Stimulated activated CD8-positive, alpha-beta memory T cell treated with anti-CD3 and anti-CD28 coated beads, Interleukin-2, amount 100 ng/mL, for 1 hour (primary cell): Measurements from ENCODE around the gene IGF2BP2.
"Not testable (repeated sequence)": the region's sequence is repeated elsewhere in the genome, so short reads cannot be mapped to it uniquely, and the experiment has no call there.

Source experiments
- DNase-seq, 2 donors: peaks; one replicate each; pipeline ENCODE4 v3.0.0-alpha.2; 2020; ENCODE audit warnings: low read depth in 2 of 2

IGF2BP2 gene

DNA sequence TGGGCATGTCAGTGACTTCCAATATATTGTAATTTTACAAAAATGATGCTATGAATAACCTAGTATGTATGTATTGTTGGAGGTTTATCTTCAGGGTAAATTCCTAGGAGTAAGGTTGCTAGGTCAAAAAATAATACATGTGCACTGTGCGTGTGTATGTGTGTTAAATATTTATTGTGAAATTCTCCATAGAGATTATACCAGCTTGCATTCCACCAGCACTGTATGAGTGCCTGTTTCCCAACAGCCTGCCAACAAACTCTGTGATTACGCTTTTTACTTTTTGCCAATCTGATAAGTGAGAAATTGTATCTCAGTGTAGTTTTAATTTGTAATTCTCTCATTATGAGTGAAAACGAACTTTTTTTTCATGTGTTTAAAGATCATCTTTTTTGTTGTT lies 12.6 kb upstream of the IGF2BP2 start:
- no peak for DNase-seq

DNA sequence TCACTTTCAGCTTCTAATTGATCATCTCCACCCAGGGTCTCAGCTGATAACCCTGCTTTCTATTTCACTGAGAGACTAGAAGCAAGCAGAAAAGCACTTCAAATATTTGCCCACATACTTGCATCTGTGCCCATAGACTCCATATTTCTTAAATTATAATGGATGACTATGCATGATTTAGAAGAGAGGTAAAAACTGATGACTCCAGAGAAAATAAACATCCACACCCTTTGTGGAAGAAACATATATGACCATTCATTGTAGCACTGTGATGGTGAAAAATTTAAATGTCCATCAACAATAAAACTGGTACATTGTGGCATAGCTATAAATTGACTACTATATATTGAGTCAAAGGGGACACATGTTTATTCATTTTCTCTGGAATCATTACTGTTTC lies 7.1 kb upstream of the IGF2BP2 start:
- DNase-seq = no peak

DNA sequence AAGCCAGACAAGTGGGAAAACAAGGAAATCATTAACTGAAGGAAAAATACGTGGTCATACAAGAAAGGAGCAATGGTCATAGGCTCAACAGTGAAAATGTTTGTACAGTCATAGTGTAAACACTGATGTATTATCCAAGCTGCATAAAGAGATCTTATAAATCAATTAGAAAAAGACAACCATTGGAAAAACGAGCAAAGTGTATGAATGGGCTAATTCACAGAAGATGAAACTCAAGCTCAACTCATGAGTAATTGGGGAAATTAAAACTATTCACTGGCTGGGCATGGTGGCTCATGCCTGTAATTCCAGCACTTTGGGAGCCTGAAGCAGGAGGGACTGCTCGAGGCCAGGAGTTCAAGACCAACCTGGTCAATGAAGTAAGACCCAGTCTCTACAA lies 6.4 kb upstream of the IGF2BP2 start:
- DNase-seq = no peak

DNA sequence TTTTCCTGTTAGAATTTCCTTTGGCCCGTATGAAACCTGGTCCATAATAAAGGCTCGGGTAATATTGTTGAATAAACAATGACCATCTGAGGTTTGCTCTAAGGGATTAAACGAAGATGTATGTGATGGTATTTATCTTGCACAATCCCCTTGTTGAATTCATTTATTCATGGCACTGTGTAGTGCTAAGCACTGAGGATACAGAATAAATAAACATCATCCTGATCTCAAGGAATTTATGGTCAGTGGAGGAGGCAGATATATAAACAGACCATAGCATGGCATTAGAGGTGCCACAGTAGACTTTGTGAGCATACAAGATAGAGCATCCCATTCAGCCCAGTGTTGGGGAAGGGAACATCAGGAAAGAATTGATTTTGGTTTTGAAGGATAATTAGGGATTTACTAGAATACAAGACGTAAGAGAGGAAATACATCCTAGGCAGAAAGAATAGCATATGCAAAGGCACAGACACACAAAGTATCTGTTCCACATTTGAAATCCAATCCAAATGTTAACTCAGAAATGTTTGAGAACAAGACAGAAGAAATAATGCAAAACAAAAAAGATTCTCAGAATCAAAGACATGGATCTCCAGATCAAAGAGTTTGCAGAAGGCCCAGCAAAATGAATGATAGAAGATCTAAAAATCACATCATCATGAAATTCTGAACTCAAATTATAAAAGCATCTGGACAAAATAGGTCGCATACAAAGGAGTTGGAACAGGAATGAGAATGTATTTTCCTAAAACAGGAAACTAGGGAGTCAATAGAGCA lies 5.4 kb upstream of the IGF2BP2 start:
- DNase-seq = no peak

DNA sequence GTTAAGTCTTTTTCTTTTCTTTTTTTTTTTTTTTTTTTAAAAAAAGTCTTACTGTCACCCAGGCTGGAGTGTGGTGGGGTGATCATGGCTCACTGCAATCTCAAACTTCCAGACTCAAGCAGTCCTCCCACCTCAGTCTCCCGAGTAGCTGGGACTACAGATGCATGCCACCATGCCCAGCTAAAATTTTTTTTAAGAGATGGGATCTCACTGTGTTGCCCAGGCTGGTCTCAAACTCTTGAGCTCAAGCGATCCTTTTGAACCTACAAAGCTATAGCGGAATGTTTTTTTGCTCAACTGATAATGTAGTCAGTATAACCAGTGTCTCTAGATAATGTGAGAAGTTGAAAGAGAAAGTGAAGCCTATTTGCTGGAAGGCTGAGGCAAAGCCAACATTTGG lies 3.9 kb upstream of the IGF2BP2 start:
- no peak for DNase-seq

DNA sequence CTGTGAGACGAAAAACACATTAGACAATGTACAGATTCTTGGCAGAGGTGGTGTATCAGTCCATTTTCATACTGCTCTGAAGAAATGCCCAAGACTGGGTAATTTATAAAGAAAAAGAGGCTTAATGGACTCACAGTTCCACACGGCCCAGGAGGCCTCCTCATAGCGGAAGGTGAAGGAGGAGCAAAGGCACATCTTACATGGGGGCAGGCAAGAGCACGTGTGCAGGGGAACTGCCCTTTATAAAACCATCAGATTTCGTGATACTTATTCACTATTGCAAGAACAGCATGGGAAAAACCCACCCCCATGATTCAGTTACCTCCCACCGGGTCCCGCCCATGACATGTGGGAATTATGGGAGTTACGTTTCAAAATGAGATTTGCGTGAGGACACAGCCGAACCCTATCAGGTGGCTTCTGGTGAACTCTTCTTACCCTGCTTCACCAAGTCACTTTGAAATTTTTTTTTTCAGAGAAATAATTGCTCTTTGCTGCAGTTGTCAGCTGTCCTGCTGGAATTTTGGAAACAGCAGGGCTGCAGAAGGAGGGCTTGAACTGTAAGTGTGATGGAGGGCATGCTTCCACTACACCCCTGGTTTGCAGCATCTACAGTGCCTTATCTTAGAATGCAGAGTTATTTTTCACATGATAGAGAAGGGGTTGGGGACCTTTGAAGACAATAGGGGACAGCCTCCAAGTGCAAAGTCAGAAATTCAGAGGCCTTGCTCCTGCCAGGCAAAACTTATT lies 2.9 kb upstream of the IGF2BP2 start:
- DNase-seq = no peak

DNA sequence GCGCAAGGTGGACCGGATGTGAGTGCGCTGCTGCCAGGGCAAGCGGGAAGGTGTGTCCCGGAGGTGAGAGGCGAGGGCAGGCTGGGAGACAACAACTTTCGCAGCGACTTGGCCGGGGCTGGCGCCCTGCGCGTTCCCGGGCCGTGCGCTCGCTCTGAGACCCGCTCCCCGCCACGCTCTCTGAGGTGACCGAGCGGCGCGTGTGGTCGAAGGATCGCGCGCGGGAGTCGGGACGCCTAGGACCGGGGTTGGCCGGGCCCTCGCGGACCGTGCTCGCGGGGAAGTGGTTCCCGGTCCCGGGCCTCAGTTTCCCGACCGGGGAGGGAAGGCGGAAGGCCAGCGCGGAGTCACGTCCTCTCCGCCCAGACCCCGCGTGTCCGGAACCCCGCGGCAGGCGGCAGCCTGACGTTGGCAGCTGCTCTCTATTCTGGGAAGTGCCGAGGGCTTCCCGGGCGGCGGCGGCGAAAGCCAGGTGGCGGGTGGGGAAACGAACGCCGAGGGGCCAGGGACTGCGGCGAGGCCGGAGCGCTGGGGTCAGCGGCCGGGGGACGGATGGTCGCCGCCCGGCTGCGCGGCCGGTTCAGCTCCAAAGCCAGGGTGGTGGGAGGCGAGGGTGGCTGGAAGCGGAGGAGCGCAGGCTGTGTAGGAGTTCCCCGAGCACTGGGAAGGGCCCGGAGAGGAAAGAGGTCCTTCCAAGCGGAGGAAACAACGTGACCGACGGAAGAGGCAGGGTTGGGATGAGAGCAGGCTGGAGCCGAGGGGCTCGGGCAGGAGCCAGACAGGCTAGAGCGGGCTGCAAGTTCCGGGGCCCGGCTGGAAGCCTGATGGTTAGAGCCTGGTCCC lies 1.0 kb upstream of the IGF2BP2 start:
- no peak for DNase-seq

DNA sequence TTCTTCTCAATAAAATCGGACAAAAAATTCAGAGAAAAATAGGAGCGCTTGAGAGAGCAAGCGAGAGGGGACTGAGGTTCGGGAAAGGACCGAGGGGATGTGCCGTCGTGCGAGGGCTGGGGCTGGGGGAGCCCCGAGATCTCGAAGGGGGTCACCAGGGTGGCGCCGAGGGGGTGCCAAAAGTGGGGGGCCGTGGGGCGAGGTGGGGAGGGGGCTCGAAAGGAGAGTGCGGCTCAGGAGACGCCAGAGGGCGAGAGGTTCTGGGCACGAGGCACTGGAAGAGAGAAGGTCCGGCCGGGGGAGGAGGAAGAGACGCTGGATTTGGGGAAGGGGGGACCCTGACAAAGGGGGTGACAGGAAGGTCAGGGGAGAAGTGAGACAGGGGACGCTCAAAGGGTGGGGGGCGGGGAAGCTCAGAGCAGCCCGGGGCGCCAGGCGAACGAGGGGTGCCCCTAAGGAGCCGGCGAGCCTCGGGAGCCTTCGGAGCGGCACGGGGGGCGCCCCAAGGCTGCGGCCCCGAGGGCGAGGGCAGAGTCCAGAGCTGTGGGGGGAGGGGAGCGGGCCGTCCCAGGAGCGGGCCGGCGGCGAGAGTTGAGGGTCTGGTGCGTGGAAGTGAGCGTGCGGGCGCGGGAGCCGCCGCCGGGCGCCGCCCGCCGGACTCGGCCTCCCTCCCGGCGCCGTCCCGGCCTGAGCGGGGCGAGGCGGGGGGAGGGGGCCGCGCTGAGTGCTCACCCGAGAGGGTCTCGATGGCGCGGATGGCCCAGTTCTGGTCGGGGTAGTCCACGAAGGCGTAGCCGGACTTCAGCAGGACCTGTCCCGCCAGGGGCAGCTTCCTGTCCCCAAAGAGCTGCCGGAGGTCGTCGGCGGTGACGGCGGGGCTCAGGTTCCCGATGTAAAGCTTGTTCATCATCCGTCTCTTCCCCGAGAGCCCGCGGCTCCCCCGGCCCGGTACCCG lies 514 bp downstream of the IGF2BP2 start:
- no peak for DNase-seq

DNA sequence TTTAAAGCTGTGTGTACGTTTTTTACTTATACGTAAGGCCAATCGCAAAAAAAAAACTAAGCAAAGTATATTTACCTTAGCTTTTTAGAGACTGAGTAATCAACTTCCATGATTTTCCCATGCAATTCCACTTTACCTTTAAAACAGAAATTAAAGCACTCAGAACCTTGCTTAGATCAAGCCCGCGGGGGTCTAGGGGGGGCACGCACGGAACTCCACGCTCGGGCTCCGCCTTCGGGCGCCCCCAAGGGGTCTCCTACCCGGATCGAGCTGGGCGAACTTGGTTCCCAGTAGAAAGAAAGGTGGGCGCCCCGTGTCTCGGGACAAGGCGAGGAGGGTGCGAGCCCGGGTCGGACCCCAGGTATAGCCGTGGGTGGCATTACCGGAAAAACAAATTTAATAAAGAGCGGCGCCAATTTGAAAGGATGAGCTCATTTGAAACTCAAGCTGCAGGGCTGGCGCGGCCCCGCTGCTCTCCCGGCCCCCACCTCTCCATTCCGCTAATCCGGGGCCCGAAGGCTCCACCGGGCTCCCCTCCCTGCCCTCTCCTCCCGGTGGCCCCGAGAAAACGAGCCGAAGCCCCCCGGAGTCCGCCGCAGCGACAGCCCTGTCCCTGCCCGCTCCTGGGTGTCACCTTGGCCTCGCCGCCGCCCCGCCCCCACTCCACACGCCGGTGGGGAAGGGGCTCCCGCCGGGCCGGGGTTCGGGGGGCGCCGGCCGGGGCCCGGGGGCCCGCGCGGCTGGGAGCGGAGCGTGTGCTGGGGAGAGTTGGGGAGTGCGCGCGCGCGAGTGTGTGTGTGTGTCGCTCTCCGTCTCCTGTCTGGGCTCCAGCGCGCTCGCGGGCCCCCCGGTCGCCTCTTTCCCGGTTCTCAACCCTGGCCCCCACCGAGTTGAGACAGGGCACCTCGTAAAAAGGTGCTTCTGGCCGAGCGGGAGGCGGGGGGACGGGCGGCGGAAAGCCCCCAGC lies 1.5 kb downstream of the IGF2BP2 start:
- DNase-seq = no peak

DNA sequence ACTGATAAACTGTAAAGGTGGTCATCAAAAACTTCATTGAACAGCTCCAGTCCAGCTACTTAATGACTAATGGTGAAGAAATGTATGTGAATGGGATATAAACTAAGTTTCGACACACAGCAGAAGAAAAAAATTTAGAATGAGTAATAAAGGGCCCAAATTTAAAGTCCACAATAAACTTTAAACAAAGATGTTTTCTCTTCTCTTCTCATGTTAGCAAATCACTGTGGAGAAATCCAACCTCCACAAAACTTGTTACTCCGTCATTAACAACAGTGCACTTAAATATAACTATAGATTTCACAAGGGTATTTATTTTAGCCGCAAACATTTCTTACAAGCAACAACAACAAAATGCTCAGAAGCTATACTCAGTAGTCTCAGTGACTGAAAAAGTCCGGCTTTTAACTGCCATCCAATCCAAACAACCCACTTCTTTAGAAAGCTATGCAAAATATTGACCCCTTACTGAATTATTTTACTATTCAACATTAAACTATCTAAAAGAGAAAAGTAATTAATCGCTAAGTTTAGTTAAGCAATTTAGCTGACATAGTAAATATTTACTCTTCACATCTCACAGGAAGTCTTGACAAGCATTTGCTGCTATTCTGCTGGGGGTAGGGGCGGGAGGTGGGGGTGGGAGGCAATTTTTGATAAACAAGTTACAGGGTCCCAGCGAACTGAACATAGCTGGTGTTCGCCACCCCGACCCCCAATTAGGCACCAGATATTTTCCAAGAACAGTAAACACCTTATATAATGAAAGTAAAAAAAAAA lies 2.4 kb downstream of the IGF2BP2 start:
- DNase-seq = no peak

DNA sequence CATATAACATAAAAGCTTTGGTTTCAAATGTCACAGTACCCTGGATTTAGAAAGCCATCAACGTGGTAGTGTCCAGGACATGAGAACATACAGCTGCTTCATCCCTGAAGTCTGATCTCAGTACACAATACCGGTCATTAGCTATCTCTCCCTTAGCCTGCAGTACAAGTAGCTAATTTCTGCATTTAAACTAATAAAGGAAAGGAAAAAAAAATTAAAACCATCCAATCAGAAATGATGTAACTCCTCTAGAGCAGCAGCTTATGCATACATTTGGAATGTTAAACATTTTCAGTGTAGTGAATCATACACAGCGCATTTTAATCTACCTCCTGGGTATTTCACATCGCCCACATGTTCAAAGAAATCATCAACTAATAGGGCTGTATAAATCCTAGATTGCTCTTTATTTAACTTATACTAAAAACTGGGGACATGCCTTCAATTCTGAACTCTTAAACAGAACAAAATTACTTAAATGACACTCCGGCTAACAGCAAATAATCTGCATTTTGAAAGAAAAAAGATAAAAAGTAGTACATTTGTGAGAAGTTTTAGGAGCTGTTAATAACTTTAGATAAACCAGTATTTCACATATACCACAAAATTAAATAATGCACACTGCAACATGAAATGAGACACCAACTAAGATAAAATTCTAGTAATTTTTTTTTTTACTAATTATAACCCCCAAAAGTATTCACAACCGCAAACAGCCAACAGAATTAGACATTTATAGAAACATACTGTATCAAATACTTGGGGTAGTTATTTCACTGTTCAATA lies 3.7 kb downstream of the IGF2BP2 start:
- no peak for DNase-seq

DNA sequence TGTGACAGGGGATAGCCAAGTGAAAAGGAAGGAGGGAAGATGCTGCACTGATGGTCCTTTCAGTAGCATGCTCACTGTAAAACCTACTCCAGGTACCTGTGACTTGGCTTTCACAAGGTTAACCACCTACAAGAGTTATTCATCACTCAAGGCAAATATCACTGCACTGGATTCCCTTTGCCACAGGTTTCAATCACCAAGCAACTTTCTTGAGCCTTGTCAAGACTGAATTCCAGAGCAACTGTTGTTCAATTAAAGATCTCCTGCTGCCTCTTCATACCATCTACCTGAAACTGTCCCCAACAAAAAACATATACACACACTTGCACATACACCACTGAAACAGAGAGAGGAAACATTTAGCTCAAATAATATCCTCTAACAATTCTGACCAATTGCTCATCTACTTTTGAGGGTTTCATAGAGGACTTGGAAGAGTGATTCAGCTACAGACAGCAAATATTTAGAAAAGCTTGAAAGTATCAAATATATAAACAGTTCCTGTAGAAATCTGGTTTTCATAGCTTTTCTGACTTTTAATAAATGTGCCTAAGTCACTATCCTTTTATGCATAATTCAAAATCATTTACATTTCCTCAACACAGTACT lies 6.5 kb downstream of the IGF2BP2 start:
- no peak for DNase-seq

DNA sequence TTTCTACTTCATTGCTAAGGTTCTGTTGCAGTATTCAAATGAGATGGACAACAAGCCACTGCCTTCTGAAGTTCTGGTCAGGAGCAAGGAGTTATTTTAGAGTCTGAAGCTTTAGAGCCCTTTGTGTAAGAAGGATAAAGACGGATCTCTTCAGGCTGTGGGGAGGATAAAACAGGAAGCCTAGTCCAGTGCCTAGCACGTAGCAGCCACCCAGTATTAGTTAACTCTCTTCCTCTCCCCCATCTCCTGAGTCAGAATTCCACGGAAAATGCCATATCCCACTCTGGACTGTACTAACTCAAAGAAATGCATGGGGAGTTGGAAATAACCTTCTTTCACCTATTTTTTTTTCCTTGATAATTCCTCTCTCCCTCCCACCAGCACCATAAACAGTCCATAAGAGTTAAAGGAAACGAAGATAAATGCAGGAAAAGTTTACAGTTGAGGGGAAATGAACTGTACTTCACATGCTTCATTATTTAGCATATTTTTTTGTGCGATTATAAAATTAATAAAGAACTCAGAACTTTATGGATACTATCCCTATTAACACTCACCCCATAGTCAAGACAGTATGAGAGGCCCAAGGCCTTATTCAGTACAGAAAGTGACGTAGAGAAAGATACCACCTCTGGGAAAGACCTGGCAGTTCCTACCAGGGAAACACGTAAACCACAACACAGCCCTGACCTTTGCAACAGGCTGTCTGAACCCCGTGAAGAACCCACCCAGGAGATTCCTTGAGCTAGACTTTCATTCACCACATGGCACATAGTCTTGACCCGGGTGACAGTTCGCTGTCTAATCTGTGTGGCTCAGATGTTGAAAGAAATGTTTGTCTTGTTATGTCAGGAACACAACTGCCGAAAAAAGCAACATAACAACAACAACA lies 9.2 kb downstream of the IGF2BP2 start:
- DNase-seq = no peak

DNA sequence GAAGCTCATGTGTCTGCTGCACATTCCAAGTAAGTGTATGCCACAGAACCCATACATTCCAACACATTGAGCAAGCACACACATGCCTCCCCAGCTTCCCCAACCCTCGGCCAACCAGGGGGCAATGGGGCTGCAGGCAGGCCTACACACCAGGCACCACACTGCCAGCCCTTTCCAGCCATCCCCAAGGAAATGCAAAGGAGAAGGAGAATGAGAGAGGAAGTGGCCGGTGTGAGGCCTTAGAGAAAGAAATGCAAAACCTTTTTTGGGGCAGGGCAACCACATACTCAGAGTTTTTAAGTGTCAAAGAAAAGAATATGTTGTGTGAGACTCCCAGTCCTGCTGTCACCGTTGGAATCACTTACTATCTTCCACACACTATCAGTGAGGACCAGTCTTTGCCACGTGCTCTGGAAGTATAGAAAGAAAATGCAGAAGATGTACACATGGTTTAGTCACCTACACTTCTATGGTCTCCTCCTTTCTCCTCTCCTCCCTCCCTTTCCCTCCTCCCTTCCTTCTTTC lies 11.1 kb downstream of the IGF2BP2 start:
- DNase-seq = no peak

DNA sequence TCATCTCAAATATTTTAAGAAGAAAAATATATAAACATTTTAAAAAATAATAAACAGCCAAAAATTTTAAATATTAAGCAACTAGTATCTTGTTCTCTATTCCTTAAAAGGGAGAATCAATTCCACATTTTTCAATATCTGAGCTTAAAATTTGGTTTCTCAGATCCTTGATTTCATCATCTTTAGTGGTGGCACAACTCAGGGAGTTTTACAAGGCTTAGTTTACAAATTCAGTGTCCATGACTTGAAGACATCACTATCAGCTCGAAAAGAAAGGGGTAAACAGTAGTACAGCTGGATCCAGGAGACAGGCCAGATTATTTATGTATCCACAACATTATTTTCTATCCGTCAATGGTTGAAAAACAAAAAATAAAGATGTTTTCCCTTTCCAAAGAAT lies 11.6 kb downstream of the IGF2BP2 start:
- DNase-seq = no peak

DNA sequence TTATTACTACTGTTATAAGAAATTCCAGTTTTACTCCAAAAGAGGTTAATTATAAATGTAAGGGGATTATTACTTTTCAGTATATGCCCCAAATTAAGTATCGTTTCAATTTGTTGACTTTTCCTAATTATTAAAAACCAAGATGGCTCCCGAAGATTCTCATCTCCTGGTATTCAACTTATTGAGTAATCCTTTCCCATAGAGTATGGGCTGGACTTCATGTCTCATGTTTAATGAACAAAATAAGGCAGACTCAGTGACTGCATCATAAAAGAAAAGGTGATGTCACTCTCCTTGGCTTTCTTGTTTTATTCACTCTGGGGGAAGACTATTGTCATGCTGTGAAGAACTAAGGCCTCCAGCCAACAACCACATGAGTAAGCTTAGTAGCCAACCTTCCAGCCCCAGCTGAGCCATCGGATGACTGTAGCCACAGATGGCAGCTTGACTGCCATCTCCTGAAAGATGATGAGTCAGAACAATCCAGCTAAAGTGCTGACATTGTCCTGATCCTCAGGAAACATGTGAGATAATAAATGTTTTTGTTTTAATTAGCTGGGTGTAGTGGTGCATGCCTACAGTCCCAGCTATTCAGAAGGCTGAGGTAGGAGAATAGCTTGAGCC lies 17.3 kb downstream of the IGF2BP2 start:
- no peak for DNase-seq

DNA sequence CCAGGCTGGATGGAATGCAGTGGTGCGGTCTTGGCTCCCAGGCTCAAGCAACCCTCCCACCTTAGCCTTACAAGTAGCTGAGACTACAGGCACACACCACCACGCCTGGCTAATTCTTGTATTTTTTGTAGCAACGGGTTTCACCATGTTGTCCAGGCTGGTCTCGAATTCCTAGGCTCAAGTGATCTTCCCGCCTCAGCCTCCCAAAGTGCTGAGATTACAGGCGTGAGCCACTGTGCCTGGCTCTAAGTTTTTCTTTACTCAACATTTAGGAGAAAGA lies 26.1 kb downstream of the IGF2BP2 start:
- DNase-seq = not testable (repeated sequence)
